ENCODE data around the gene STKLD1.
"Not testable (repeated sequence)": the region's sequence is repeated elsewhere in the genome, so short reads cannot be mapped to it uniquely, and the experiment has no call there.

The STKLD1 gene

DNA sequence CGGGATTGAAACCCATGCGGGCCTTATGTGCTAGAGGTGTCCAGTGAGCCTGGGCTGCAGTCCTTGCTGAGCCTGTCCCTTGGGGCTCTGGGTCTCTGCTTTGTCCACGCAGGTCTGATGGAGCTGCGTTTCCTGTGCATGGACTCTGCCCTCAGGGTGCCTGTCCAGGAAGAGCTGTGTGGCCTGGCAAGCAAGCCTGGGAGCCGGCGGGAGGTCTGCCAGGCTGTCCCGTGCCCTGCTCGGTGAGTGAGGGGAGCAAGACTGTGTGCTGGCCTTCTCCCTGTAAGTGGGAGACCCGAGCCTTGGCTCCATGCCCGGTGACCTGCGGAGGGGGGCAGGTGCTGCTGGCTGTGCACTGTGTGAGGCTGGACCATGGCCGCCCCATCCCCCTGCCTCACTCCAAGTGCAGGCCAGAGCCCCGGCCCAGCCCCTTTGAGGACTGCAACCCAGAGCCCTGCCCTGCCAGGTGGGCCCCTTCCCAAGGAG is 72.4 kb downstream of the STKLD1 start:
- H3K4me3 ChIP-seq (ENCODE audit: low read depth, low read length) = no peak overlapping the region
- TF ChIP-seq CTCF (IDR thresholded peaks at IDR 0.05; ENCODE audit: low read depth, low read length) = no peak

DNA sequence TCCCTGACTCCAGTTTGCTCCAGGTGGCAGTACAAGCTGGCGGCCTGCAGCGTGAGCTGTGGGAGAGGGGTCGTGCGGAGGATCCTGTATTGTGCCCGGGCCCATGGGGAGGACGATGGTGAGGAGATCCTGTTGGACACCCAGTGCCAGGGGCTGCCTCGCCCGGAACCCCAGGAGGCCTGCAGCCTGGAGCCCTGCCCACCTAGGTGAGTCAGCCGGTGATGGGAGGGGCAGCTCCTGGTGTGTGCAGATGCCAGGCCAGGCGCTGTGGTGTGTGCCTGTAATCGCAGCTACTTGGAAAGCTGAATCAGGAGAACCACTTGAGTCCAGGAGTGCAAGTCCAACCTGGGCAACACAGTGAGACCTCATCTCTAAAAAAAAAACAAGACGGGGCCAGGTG is 73.6 kb downstream of the STKLD1 start:
- TF ChIP-seq CTCF (IDR thresholded peaks at IDR 0.05; ENCODE audit: low read depth, low read length) = no peak
- no peak overlapping the region for H3K4me3 ChIP-seq (ENCODE audit: low read depth, low read length)

- H3K4me3 ChIP-seq (ENCODE audit: low read depth, low read length) = not testable (repeated sequence)
Observed at GRCh38 chr9:133451865-133452264, 75.7 kb downstream of the STKLD1 start.

GRCh38 chr9:133452562-133452961 is 76.4 kb downstream of the STKLD1 start:
- H3K4me3 ChIP-seq (ENCODE audit: low read depth, low read length) = no peak overlapping the region
- no peak for TF ChIP-seq CTCF (IDR thresholded peaks at IDR 0.05; ENCODE audit: low read depth, low read length)

DNA sequence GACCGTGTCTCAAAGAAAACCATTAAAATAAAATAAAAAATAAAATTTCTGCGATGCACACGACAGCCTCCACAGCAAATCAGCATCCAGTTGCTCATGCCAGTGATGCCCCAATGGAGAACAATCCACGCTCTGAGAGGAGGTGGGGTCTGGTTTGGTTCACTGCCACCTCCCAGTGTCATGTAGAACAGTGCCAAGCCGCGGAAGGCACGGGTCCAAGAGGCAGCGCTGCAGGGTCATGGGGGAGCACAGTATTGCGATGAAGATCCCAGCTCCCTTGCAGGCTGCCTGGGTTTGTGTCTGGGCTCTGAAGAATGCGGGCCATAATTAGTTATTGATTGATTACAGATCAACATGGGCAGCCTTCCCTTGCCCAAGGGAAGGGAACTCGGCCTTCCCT is 77.5 kb downstream of the STKLD1 start:
- TF ChIP-seq CTCF (IDR thresholded peaks at IDR 0.05; ENCODE audit: low read depth, low read length) = no peak
- H3K4me3 ChIP-seq (ENCODE audit: low read depth, low read length) = no peak overlapping the region

DNA sequence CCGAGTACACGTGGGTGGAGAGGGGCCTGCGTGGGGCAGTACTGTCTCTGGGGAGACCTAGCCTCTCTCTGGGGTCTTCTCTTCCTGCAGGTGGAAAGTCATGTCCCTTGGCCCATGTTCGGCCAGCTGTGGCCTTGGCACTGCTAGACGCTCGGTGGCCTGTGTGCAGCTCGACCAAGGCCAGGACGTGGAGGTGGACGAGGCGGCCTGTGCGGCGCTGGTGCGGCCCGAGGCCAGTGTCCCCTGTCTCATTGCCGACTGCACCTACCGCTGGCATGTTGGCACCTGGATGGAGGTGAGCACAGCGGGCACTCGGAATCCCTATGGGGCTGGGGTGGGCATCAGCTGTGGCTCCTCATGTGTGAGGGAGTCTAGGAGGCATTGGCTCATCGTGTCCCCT is 78.2 kb downstream of the STKLD1 start:
- no peak overlapping the region for H3K4me3 ChIP-seq (ENCODE audit: low read depth, low read length)
- TF ChIP-seq CTCF (IDR thresholded peaks at IDR 0.05; ENCODE audit: low read depth, low read length) = no peak

- TF ChIP-seq CTCF (IDR thresholded peaks at IDR 0.05; ENCODE audit: low read depth, low read length) = no peak
- no peak overlapping the region for H3K4me3 ChIP-seq (ENCODE audit: low read depth, low read length)
Observed at GRCh38 chr9:133454943-133455673, 78.9 kb downstream of the STKLD1 start.
